A549 (cell line): ENCODE data around the gene TTN. TPM values are rescaled to one million over a fixed set of nuclear protein-coding genes. Genes with fewer than 3 reads are reported as not detected.

Source experiments
- ATAC-seq, 2 experiments: fragments of 200-7000 bp in 1 of 2; fragments of >200 bp in 1 of 2; cut with Nextera tagmentation in 1 of 2; cut with Tn5 transposase in 1 of 2; 3 replicates each; pipeline versions ENCODE4 v1.8.0 to v1.9.1; 2018 to 2020; ENCODE audit warnings: mild to moderate bottlenecking in 1 of 2, moderate library complexity in 1 of 2
- CTCF ChIA-PET: fragments of 300-600 bp; sonication (Branson Sonifier 250); formaldehyde crosslinking; extraction: SDS; loops from one replicate; lab custom pipeline; 2021; ENCODE audit warnings: antibody characterized with exemption, inconsistent platforms; lab: Yijun Ruan, JAX
- POLR2A ChIA-PET: fragments of 350-600 bp; formaldehyde crosslinking; extraction: SDS; loops from one replicate; lab custom pipeline; 2021; ENCODE audit warnings: antibody characterized with exemption, inconsistent platforms; lab: Yijun Ruan, JAX
- DNase-seq, 2 experiments: peaks; one replicate each; pipeline versions ENCODE4 v3.0.0 to v3.0.0-alpha.2; 2011 to 2016; ENCODE audit warnings: low read depth in 1 of 2, low spot score in 1 of 2
- FAIRE-seq: peaks from 2 replicates; lab custom pipeline; 2011; peaks lifted over from hg19 to GRCh38; lab: Jason Lieb, UNC
- H3K27ac ChIP-seq, 2 experiments: fragments of >200 bp; sonication (Bioruptor Twin); formaldehyde crosslinking; 3 replicates each; pipeline ENCODE4 v1.5.1; 2016 to 2017
- H3K4me1 ChIP-seq: fragments of >200 bp; sonication (Bioruptor Twin); formaldehyde crosslinking; 3 replicates; pipeline ENCODE4 v1.6.1; 2016
- H3K4me2 ChIP-seq: fragments of >200 bp; sonication (Bioruptor Twin); formaldehyde crosslinking; 3 replicates; pipeline ENCODE4 v1.6.1; 2016
- H3K4me3 ChIP-seq: fragments of >200 bp; sonication (Bioruptor Twin); formaldehyde crosslinking; 3 replicates; pipeline ENCODE4 v1.5.1; 2016
- H3K9me3 ChIP-seq: fragments of >200 bp; sonication (Bioruptor Twin); formaldehyde crosslinking; 3 replicates; pipeline ENCODE4 v1.6.1; 2016
- CBX2 ChIP-seq: fragments of 200-600 bp; sonication (generic); IDR thresholded peaks from 2 replicates; pipeline ENCODE4 v1.6.1; 2016; ENCODE audit warnings: low read depth, mild to moderate bottlenecking, borderline replicate concordance
- CBX8 ChIP-seq: fragments of 200-600 bp; sonication (generic); IDR thresholded peaks from 2 replicates; pipeline ENCODE4 v1.6.1; 2016
- CHD4 ChIP-seq: fragments of 200-600 bp; sonication (generic); IDR thresholded peaks from 2 replicates; pipeline ENCODE4 v1.6.1; 2016; ENCODE audit warnings: antibody characterized with exemption, mild to moderate bottlenecking, borderline replicate concordance
- E2F6 ChIP-seq: IDR thresholded peaks from 2 replicates; pipeline ENCODE4 v1.6.1; 2012; ENCODE audit warnings: low read depth, borderline replicate concordance
- EHF ChIP-seq: fragments of 250-450 bp; sonication (Bioruptor Pico); IDR thresholded peaks from 2 replicates; pipeline ENCODE4 v1.5.0; 2020; ENCODE audit warnings: mild to moderate bottlenecking
- ELK1 ChIP-seq: fragments of 150-350 bp; IDR thresholded peaks from 2 replicates; pipeline ENCODE4 v1.6.1; 2014; ENCODE audit warnings: low read depth, mild to moderate bottlenecking, low read length
- ESRRA ChIP-seq: fragments of 150-350 bp; IDR thresholded peaks from 2 replicates; pipeline ENCODE4 v1.6.1; 2014; ENCODE audit warnings: mild to moderate bottlenecking, low read length, borderline replicate concordance
- FOSB ChIP-seq: fragments of 250-450 bp; sonication (Bioruptor Pico); IDR thresholded peaks from 2 replicates; pipeline ENCODE4 v1.5.0; 2020; ENCODE audit warnings: mild to moderate bottlenecking, moderate library complexity
- FOSL2 ChIP-seq, 2 experiments: fragments of 450-650 bp in 1 of 2; fragments of >200 bp in 1 of 2; sonication (Bioruptor Twin) in 1 of 2; formaldehyde crosslinking; IDR thresholded peaks; 2 replicates each; pipeline versions ENCODE4 v1.5.0 to v1.6.1; 2016 to 2020; ENCODE audit warnings: mild to moderate bottlenecking in 1 of 2, moderate library complexity in 1 of 2
- GATA3 ChIP-seq: IDR thresholded peaks from 2 replicates; pipeline ENCODE4 v1.6.1; 2012; ENCODE audit warnings: borderline replicate concordance
- JUNB ChIP-seq: fragments of >200 bp; sonication (Bioruptor Twin); formaldehyde crosslinking; IDR thresholded peaks from 2 replicates; pipeline ENCODE4 v1.6.1; 2016
- MYC ChIP-seq: IDR thresholded peaks from 2 replicates; pipeline ENCODE4 v1.6.1; 2012; ENCODE audit warnings: mild to moderate bottlenecking, inconsistent platforms, low read length, improper control_type of control experiment, borderline replicate concordance
- NR3C1 ChIP-seq: fragments of >200 bp; sonication (Bioruptor Twin); formaldehyde crosslinking; IDR thresholded peaks from 3 replicates; pipeline ENCODE4 v1.6.1; 2017
- PBX3 ChIP-seq: IDR thresholded peaks from 2 replicates; pipeline ENCODE4 v1.6.1; 2012
- POLR2A ChIP-seq: IDR thresholded peaks from 2 replicates; pipeline ENCODE4 v1.6.1; 2012; ENCODE audit warnings: mild to moderate bottlenecking, low read length
- POLR2AphosphoS2 ChIP-seq: conservative IDR thresholded peaks from 2 replicates; pipeline ENCODE4 v1.6.1; 2012; ENCODE audit warnings: low read length, improper control_type of control experiment, inconsistent platforms
- RFX5 ChIP-seq: fragments of 450-650 bp; IDR thresholded peaks from 2 replicates; pipeline ENCODE4 v1.7.1; 2014; ENCODE audit warnings: antibody characterized with exemption, mild to moderate bottlenecking, moderate library complexity
- RNF2 ChIP-seq: fragments of 200-600 bp; sonication (generic); IDR thresholded peaks from 2 replicates; pipeline ENCODE4 v1.6.1; 2016; ENCODE audit warnings: low read depth, mild to moderate bottlenecking, antibody characterized with exemption, moderate library complexity, borderline replicate concordance
- TFCP2L1 ChIP-seq: fragments of 250-450 bp; sonication (Bioruptor Pico); IDR thresholded peaks from 2 replicates; pipeline ENCODE4 v1.5.0; 2021; ENCODE audit warnings: mild to moderate bottlenecking
- ZC3H11A ChIP-seq: fragments of 450-650 bp; IDR thresholded peaks from 2 replicates; pipeline ENCODE4 v1.6.1; 2014; ENCODE audit warnings: antibody characterized with exemption, mild to moderate bottlenecking
- WGBS: methylation state at CpG from one replicate; pipeline ENCODE4 v1.1.6; 2017; ENCODE audit errors: missing lambda C conversion rate; 5-methylcytosine and 5-hydroxymethylcytosine counted together
- polyA plus RNA-seq, 4 experiments: library from polyadenylated mRNA; depleted of rRNA in 3 of 4; stranded (reverse); fragments of >200 nt; fragmentation: RNase III in 1 of 4; extraction: RNeasy Plus Mini Kit Qiagen cat#74134 plus additional on column Dnase treatment in 1 of 4; gene quantifications; 2 replicates in 3 of 4; 3 replicates in 1 of 4; pipeline ENCODE4 v1.2.3, GENCODE V29; 2011 to 2017
- TF ChIP-seq, protein P1 (sequence below): fragments of >200 bp; sonication (Bioruptor Twin); formaldehyde crosslinking; IDR thresholded peaks from 3 replicates; pipeline ENCODE4 v1.6.1; 2016
- TF ChIP-seq, protein P2 (sequence below): IDR thresholded peaks from 2 replicates; pipeline ENCODE4 v1.6.1; 2012

The TTN gene
- polyA plus RNA-seq, 2 of the 4 experiments (the other 2 are of a cell fraction) = under 0.01 TPM; not detected in 1

GRCh38 chr2:178848335-178848734 lies 41.1 kb upstream of the TTN start:
- H3K4me2 ChIP-seq = no peak overlapping the region
- DNase-seq (no peak), ATAC-seq (no peak), FAIRE-seq (no peak)
- WGBS = 48% methylated on average over 5 of the region's 5 CpGs
- no peaks in the 10 kb centered on the region for H3K4me1 ChIP-seq
- no peak for TF ChIP-seq EHF
- no peak for TF ChIP-seq POLR2A
- TF ChIP-seq, protein P1, sequence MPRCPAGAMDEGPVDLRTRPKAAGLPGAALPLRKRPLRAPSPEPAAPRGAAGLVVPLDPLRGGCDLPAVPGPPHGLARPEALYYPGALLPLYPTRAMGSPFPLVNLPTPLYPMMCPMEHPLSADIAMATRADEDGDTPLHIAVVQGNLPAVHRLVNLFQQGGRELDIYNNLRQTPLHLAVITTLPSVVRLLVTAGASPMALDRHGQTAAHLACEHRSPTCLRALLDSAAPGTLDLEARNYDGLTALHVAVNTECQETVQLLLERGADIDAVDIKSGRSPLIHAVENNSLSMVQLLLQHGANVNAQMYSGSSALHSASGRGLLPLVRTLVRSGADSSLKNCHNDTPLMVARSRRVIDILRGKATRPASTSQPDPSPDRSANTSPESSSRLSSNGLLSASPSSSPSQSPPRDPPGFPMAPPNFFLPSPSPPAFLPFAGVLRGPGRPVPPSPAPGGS = no peak
- TF ChIP-seq, protein P2, sequence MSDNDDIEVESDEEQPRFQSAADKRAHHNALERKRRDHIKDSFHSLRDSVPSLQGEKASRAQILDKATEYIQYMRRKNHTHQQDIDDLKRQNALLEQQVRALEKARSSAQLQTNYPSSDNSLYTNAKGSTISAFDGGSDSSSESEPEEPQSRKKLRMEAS = no peak
- TF ChIP-seq CHD4 = no peak
- no peak for TF ChIP-seq MYC
- no peak for TF ChIP-seq CBX2
- TF ChIP-seq TFCP2L1 (CRISPR knock-in tag) = no peak
- no peak for TF ChIP-seq POLR2AphosphoS2
- TF ChIP-seq CBX8 = no peak
- TF ChIP-seq E2F6 = no peak
- no peak for TF ChIP-seq FOSL2 (IDR thresholded peaks at IDR 0.05)
- TF ChIP-seq FOSL2 (CRISPR knock-in tag; IDR thresholded peaks at IDR 0.05) = no peak
- TF ChIP-seq PBX3 = no peak
- POLR2A ChIA-PET = no interaction called here
- H3K9me3 ChIP-seq = no peaks in the 10 kb centered on the region
- no peak overlapping the region for H3K27ac ChIP-seq
- CTCF ChIA-PET = interaction anchor here (1.2 kb wide), 1 partner anchor 87 kb away, joined by 3 read pairs; no protein-coding TSS in a partner anchor
- no peak overlapping the region for H3K4me3 ChIP-seq

- no peak overlapping the region for H3K27ac ChIP-seq
- no peak for TF ChIP-seq JUNB
- TF ChIP-seq RNF2 = no peak
- TF ChIP-seq ZC3H11A = no peak
- TF ChIP-seq RFX5 = no peak
- TF ChIP-seq GATA3 = no peak
- TF ChIP-seq ESRRA = no peak
- TF ChIP-seq ELK1 = no peak
- no peak for TF ChIP-seq NR3C1
- TF ChIP-seq POLR2AphosphoS2 = no peak
- TF ChIP-seq FOSB (CRISPR knock-in tag) = no peak
- TF ChIP-seq, all 56 proteins: peak for 0
- Histone ChIP-seq H3K9me3 (no peaks in the 10 kb centered on the region), H3K4me2 (no peak overlapping the region), H3K4me3 (no peak overlapping the region), H3K4me1 (no peaks in the 10 kb centered on the region)
- ChIA-PET POLR2A (no interaction called here), CTCF (no interaction called here)
- WGBS = 6% methylated on average over 2 of the region's 2 CpGs
- no peak for FAIRE-seq
- no peak for ATAC-seq
- DNase-seq = no peak
Measured at GRCh38 chr2:178846458-178846802, 39.2 kb upstream of the TTN start.
